IMR-90 (cell line): ENCODE data around the gene RRP9. TPM values are rescaled to one million over a fixed set of nuclear protein-coding genes. Genes with fewer than 3 reads are reported as not detected.

Experiments
- ATAC-seq: fragments of 200-7000 bp; cut with Tn5 transposase; 2 replicates; pipeline ENCODE4 v1.9.1; 2020; ENCODE audit warnings: low read depth, mild to moderate bottlenecking, moderate library complexity
- BruUV-seq: library from RNA; stranded (reverse); fragments of 400-500 nt; replicated peaks from 2 replicates; lab custom pipeline; 2021; lab: Mats Ljungman, UMichigan
- CTCF ChIA-PET: fragments of 300-600 bp; formaldehyde crosslinking; extraction: SDS; loops from one replicate; lab custom pipeline; 2021; ENCODE audit warnings: antibody characterized with exemption; lab: Yijun Ruan, JAX
- POLR2A ChIA-PET: fragments of 300-600 bp; sonication (Branson Sonifier 250); formaldehyde crosslinking; loops from one replicate; lab custom pipeline; 2022; ENCODE audit warnings: antibody characterized with exemption; ENCODE audit not compliant: unreplicated experiment; lab: Charles Lee
- DNase-seq: peaks from one replicate; pipeline ENCODE4 v3.0.0; 2013
- H2AFZ ChIP-seq: replicated peaks from 2 replicates; pipeline ENCODE3; 2013; ENCODE audit warnings: low read length, mild to moderate bottlenecking; ENCODE audit not compliant: poor library complexity
- H2AK5ac ChIP-seq: 2 replicates; pipeline ENCODE4 v1.6.1; 2013; ENCODE audit warnings: low read depth, low read length, inconsistent platforms
- H2AK9ac ChIP-seq: replicated peaks from 2 replicates; pipeline ENCODE3; 2013; ENCODE audit warnings: mild to moderate bottlenecking, low read depth, low read length, moderate library complexity; ENCODE audit not compliant: poor library complexity
- H2BK120ac ChIP-seq: 2 replicates; pipeline ENCODE4 v1.6.1; 2013; ENCODE audit warnings: low read depth, low read length, inconsistent platforms
- H2BK15ac ChIP-seq: 3 replicates; pipeline ENCODE4 v1.6.1; 2013; ENCODE audit warnings: low read depth, low read length, inconsistent platforms
- H2BK20ac ChIP-seq: 2 replicates; pipeline ENCODE4 v1.6.1; 2013; ENCODE audit warnings: low read depth, mild to moderate bottlenecking, inconsistent platforms, low read length, moderate library complexity
- H2BK5ac ChIP-seq: 2 replicates; pipeline ENCODE4 v1.6.1; 2013; ENCODE audit warnings: mild to moderate bottlenecking, low read depth, low read length, inconsistent platforms; ENCODE audit not compliant: poor library complexity, severe bottlenecking
- H3K14ac ChIP-seq: replicated peaks from 2 replicates; pipeline ENCODE4 v1.6.1; 2013; ENCODE audit warnings: low read depth, low read length, inconsistent platforms
- H3K18ac ChIP-seq: 2 replicates; pipeline ENCODE4 v1.6.1; 2013; ENCODE audit warnings: low read depth, low read length, control low read depth
- H3K23ac ChIP-seq: 2 replicates; pipeline ENCODE4 v1.6.1; 2013; ENCODE audit warnings: low read depth, low read length, inconsistent platforms
- H3K27ac ChIP-seq: 2 replicates; pipeline ENCODE4 v1.5.1; 2013; ENCODE audit warnings: mild to moderate bottlenecking, control low read depth, low read length; ENCODE audit not compliant: insufficient read depth
- H3K27me3 ChIP-seq: 2 replicates; pipeline ENCODE4 v1.6.1; 2013; ENCODE audit warnings: low read length; ENCODE audit not compliant: control insufficient read depth, insufficient read depth
- H3K36me3 ChIP-seq: 2 replicates; pipeline ENCODE4 v1.6.1; 2013; ENCODE audit warnings: low read length, mixed read lengths; ENCODE audit not compliant: control insufficient read depth, insufficient read depth
- H3K4ac ChIP-seq: 2 replicates; pipeline ENCODE4 v1.6.1; 2013; ENCODE audit warnings: low read depth, low read length, inconsistent platforms
- H3K4me1 ChIP-seq: 2 replicates; pipeline ENCODE4 v1.6.1; 2013; ENCODE audit warnings: low read length, mixed read lengths; ENCODE audit not compliant: control insufficient read depth, insufficient read depth
- H3K4me2 ChIP-seq: 2 replicates; pipeline ENCODE4 v1.6.1; 2013; ENCODE audit warnings: low read depth, mild to moderate bottlenecking, control low read depth, low read length, moderate library complexity
- H3K4me3 ChIP-seq: 2 replicates; pipeline ENCODE4 v1.5.1; 2013; ENCODE audit warnings: low read depth, mild to moderate bottlenecking, control low read depth, low read length, moderate library complexity; ENCODE audit not compliant: insufficient read depth
- H3K56ac ChIP-seq: 2 replicates; pipeline ENCODE4 v1.6.1; 2013; ENCODE audit warnings: low read length, inconsistent platforms; ENCODE audit not compliant: insufficient read depth; ENCODE audit errors: extremely low read depth
- H3K79me1 ChIP-seq, 2 experiments: 2 replicates each; pipeline ENCODE4 v1.6.1; 2013; ENCODE audit warnings: low read length in 2 of 2, inconsistent platforms in 1 of 2, low read depth in 1 of 2
- H3K9ac ChIP-seq: 2 replicates; pipeline ENCODE4 v1.6.1; 2013; ENCODE audit warnings: low read depth, low read length, control low read depth
- H3K9me1 ChIP-seq: 2 replicates; pipeline ENCODE4 v1.6.1; 2013; ENCODE audit warnings: low read length, inconsistent platforms; ENCODE audit not compliant: insufficient read depth
- H3K9me3 ChIP-seq: 2 replicates; pipeline ENCODE4 v1.6.1; 2013; ENCODE audit warnings: low read length; ENCODE audit not compliant: control insufficient read depth, insufficient read depth
- H4K20me1 ChIP-seq: 2 replicates; pipeline ENCODE4 v1.6.1; 2013; ENCODE audit warnings: low read length, inconsistent platforms; ENCODE audit not compliant: insufficient read depth
- H4K5ac ChIP-seq: 2 replicates; pipeline ENCODE4 v1.6.1; 2013; ENCODE audit warnings: mild to moderate bottlenecking, low read depth, low read length, control low read depth
- H4K8ac ChIP-seq, 2 experiments: 2 replicates each; pipeline ENCODE4 v1.6.1; 2013; ENCODE audit warnings: low read depth in 2 of 2, low read length in 2 of 2, control low read depth in 1 of 2, inconsistent platforms in 1 of 2
- H4K91ac ChIP-seq: 2 replicates; pipeline ENCODE4 v1.6.1; 2013; ENCODE audit warnings: low read depth, low read length, inconsistent platforms; ENCODE audit not compliant: insufficient read depth
- BHLHE40 ChIP-seq: fragments of 150-350 bp; IDR thresholded peaks from 2 replicates; pipeline ENCODE4 v1.6.1; 2016; ENCODE audit warnings: mild to moderate bottlenecking, low read depth, low read length
- CHD1 ChIP-seq: IDR thresholded peaks from 2 replicates; pipeline ENCODE4 v1.6.1; 2012; ENCODE audit warnings: low read depth, low read length, improper control_type of control experiment
- ELK1 ChIP-seq: fragments of 150-350 bp; IDR thresholded peaks from 2 replicates; pipeline ENCODE4 v1.6.1; 2016; ENCODE audit warnings: low read depth, mild to moderate bottlenecking, low read length, moderate library complexity, borderline replicate concordance
- MAZ ChIP-seq: IDR thresholded peaks from 2 replicates; pipeline ENCODE4 v1.6.1; 2012; ENCODE audit warnings: low read depth, mild to moderate bottlenecking, low read length, improper control_type of control experiment, moderate library complexity, borderline replicate concordance
- RCOR1 ChIP-seq: IDR thresholded peaks from 2 replicates; pipeline ENCODE4 v1.6.1; 2012; ENCODE audit warnings: mild to moderate bottlenecking, low read length, improper control_type of control experiment; ENCODE audit not compliant: insufficient replicate concordance
- RFX5 ChIP-seq: IDR thresholded peaks from 2 replicates; pipeline ENCODE4 v1.8.0; 2012; ENCODE audit warnings: low read depth, mild to moderate bottlenecking, low read length, moderate library complexity
- WGBS, 2 experiments: methylation state at CpG; one replicate each; pipeline versions ENCODE4 v1.1.5 to v1.1.7; 2013; ENCODE audit warnings: missing lambda C conversion rate in 2 of 2; ENCODE audit not compliant: insufficient read length in 1 of 2; ENCODE audit errors: extremely low coverage in 2 of 2; 5-methylcytosine and 5-hydroxymethylcytosine counted together
- dilution Hi-C: fragments of 300-500 bp; cut with HindIII; formaldehyde crosslinking; loops from one replicate; pipeline ENCODE4 v1.14.3; 2018; ENCODE audit warnings: low sequenced_read_pairs; ENCODE audit not compliant: unreplicated experiment
- in situ Hi-C: fragments of 300-500 bp; cut with MboI; formaldehyde crosslinking; loops from 3 replicates; pipeline ENCODE4 v1.14.3; 2019; ENCODE audit warnings: low sequenced_read_pairs, inconsistent platforms, mixed read lengths
- intact Hi-C: fragments of 100-400 bp; cut with micrococcal nuclease; formaldehyde crosslinking; loops from 2 replicates; pipeline ENCODE4 v1.10.0; 2022
- polyA plus RNA-seq, 3 experiments: library from polyadenylated mRNA; depleted of rRNA; stranded (reverse); fragments of >200 nt; gene quantifications; 2 replicates each; pipeline ENCODE4 v1.2.3, GENCODE V29; 2012; ENCODE audit warnings: low replicate concordance in 1 of 3
- total RNA-seq: library from RNA; depleted of rRNA; stranded (reverse); fragments of >200 nt; gene quantifications from 2 replicates; pipeline ENCODE4 v1.2.3, GENCODE V29; 2012

RRP9 gene
- total and polyA plus RNA-seq, 2 of the 4 experiments (the other 2 are of a cell fraction): 30.9 to 39.8 TPM

DNA sequence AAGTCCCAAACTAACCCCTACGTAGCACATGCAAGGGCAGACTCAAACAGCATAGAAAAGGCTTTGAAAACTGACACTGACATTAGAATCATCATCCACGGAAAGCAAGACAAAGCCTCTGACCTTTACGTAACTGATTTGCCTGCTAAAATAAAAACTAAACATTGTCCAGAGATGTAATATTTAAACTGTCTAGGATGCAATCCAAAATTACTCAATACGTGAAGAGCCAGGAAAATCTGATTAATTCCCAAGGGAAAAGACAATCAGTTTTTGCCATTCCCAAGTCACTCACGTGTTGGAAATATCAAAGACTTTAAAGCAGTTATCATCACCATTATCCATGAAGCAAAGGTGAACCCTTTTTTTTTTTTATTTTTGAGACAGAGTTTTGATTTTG lies 25.3 kb downstream of the RRP9 start:
- Histone ChIP-seq H3K18ac (no peak overlapping the region), H4K8ac (no peak overlapping the region), H3K79me1 (no peaks in the 10 kb centered on the region), H3K36me3 (no peaks in the 10 kb centered on the region), H2AFZ (no peak overlapping the region), H2AK5ac (no peak overlapping the region), H3K27me3 (no peaks in the 10 kb centered on the region), H2BK20ac (no peak overlapping the region), H2BK15ac (no peak overlapping the region), H3K4me2 (no peak overlapping the region), H3K9me3 (no peaks in the 10 kb centered on the region), H4K20me1 (no peaks in the 10 kb centered on the region), H3K4me1 (no peaks in the 10 kb centered on the region), H3K23ac (no peak overlapping the region), H3K4ac (no peak overlapping the region), H2BK120ac (no peak overlapping the region), H3K14ac (no peak overlapping the region), H4K91ac (no peak overlapping the region), H2BK5ac (no peak overlapping the region), H2AK9ac (no peak overlapping the region), H3K9ac (no peak overlapping the region), H3K56ac (no peak overlapping the region), H3K4me3 (no peak overlapping the region), H4K5ac (no peak overlapping the region), H3K9me1 (no peaks in the 10 kb centered on the region), H3K27ac (no peak overlapping the region)
- CTCF ChIA-PET: no interaction called here
- in situ Hi-C loops: no loop called here
- dilution Hi-C loops: no loop called here
- BruUV-seq: no TSS peak
- no peak for DNase-seq
- no peak for ATAC-seq
- intact Hi-C loops: no loop called here
- TF ChIP-seq BHLHE40: no peak
- no peak for TF ChIP-seq RCOR1
- TF ChIP-seq MAZ: no peak
- TF ChIP-seq RFX5: no peak
- TF ChIP-seq ELK1: no peak
- no peak for TF ChIP-seq CHD1
- POLR2A ChIA-PET: no interaction called here
- WGBS, 2 experiments: no CpG with 5 or more reads among the region's 5 CpGs
